Breast epithelium (tissue), 4 donors: ENCODE results near the gene BBS9. TPM values are rescaled to one million over a fixed set of nuclear protein-coding genes. Genes with fewer than 3 reads are reported as not detected.

Experiments
- DNase-seq, 2 donors: peaks; one replicate each; pipeline ENCODE4 v3.0.0-alpha.2; 2019; ENCODE audit warnings: low spot score in 2 of 2
- H3K27ac ChIP-seq, 2 donors: fragments of 200-600 bp; sonication (generic) in 1 of 2; one replicate each; pipeline ENCODE4 v1.5.1; 2016 to 2019; ENCODE audit warnings: mild to moderate bottlenecking in 1 of 2
- H3K27me3 ChIP-seq, 2 donors: fragments of 200-600 bp; sonication (generic) in 1 of 2; one replicate each; pipeline versions ENCODE4 v1.5.1 to v1.6.0; 2017 to 2019; ENCODE audit warnings: control low read depth in 1 of 2, mild to moderate bottlenecking in 1 of 2
- H3K36me3 ChIP-seq: fragments of 200-600 bp; one replicate; pipeline ENCODE4 v1.5.1; 2019
- H3K4me1 ChIP-seq, 2 donors: fragments of 200-600 bp; sonication (generic); one replicate each; pipeline ENCODE4 v1.5.1; 2016 to 2019; ENCODE audit warnings: control low read depth in 1 of 2
- H3K4me3 ChIP-seq, 3 donors: fragments of 200-600 bp; sonication (generic); 1 replicate in 2 of 3; 2 replicates in 1 of 3; pipeline ENCODE4 v1.5.1; 2016 to 2019; ENCODE audit warnings: mild to moderate bottlenecking in 3 of 3, moderate library complexity in 2 of 3
- H3K9me3 ChIP-seq, 2 donors: fragments of 200-600 bp; sonication (generic) in 1 of 2; one replicate each; pipeline ENCODE4 v1.5.1; 2016 to 2019; ENCODE audit warnings: control low read depth in 1 of 2
- POLR2A ChIP-seq: fragments of 450-650 bp; IDR thresholded peaks from one replicate; pipeline ENCODE4 v1.6.1; 2016; ENCODE audit warnings: antibody characterized with exemption, mild to moderate bottlenecking, moderate library complexity
- POLR2AphosphoS5 ChIP-seq, 3 donors: sonication (generic); formaldehyde crosslinking; IDR thresholded peaks; one replicate each; pipeline ENCODE4 v1.6.1; 2017; ENCODE audit warnings: antibody characterized with exemption in 3 of 3
- intact Hi-C: fragments of 100-400 bp; cut with DNase I; formaldehyde crosslinking; loops from one replicate; pipeline ENCODE4 v1.15.1; 2023; ENCODE audit warnings: low total_unique reads
- total RNA-seq, 3 donors: library from RNA; depleted of rRNA; stranded (reverse); fragments of >200 nt; gene quantifications; one replicate each; pipeline ENCODE4 v1.1.0, GENCODE V29; 2016
- TF ChIP-seq, protein P1 (sequence below), 3 donors: fragments of 450-650 bp; IDR thresholded peaks; one replicate each; pipeline ENCODE4 v1.5.1; 2016 to 2017; ENCODE audit warnings: antibody characterized with exemption in 3 of 3, mild to moderate bottlenecking in 3 of 3, moderate library complexity in 3 of 3

The BBS9 gene
- total RNA-seq, 3 donors from 2014 or later, result 27.4 to 49.5 (median 43.6) TPM

DNA sequence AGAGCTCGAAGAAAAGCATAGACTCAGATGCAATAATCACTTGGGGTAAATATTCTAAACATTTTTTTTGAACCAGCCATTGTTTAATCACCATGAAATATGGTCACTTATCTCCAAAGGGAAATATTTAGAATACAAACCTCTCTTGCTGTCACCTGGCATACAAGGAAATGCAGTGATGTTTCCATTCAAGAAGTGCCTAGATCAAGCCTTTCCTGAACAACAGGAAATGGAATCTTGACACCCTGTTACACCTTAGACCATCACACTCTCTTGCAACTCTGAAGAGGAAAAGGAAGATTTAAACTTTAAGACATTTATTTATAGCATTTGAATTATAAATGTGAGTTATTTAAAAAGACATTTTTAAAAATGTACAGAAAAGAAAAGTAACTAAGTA, 512.9 kb downstream of the BBS9 start:
- TF ChIP-seq POLR2AphosphoS5 (IDR thresholded peaks at IDR 0.05) (no peak), POLR2A (no peak)
- TF ChIP-seq, protein P1, sequence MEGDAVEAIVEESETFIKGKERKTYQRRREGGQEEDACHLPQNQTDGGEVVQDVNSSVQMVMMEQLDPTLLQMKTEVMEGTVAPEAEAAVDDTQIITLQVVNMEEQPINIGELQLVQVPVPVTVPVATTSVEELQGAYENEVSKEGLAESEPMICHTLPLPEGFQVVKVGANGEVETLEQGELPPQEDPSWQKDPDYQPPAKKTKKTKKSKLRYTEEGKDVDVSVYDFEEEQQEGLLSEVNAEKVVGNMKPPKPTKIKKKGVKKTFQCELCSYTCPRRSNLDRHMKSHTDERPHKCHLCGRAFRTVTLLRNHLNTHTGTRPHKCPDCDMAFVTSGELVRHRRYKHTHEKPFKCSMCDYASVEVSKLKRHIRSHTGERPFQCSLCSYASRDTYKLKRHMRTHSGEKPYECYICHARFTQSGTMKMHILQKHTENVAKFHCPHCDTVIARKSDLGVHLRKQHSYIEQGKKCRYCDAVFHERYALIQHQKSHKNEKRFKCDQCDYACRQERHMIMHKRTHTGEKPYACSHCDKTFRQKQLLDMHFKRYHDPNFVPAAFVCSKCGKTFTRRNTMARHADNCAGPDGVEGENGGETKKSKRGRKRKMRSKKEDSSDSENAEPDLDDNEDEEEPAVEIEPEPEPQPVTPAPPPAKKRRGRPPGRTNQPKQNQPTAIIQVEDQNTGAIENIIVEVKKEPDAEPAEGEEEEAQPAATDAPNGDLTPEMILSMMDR (IDR thresholded peaks at IDR 0.05), result no peak
- Histone ChIP-seq H3K4me1 (no peaks in the 10 kb centered on the region), H3K36me3 (no peaks in the 10 kb centered on the region), H3K27ac (no peak overlapping the region), H3K9me3 (no peaks in the 10 kb centered on the region), H3K4me3 (no peak overlapping the region), H3K27me3 (no peaks in the 10 kb centered on the region)
- no peak for DNase-seq
- intact Hi-C loops, result no loop called here

DNA sequence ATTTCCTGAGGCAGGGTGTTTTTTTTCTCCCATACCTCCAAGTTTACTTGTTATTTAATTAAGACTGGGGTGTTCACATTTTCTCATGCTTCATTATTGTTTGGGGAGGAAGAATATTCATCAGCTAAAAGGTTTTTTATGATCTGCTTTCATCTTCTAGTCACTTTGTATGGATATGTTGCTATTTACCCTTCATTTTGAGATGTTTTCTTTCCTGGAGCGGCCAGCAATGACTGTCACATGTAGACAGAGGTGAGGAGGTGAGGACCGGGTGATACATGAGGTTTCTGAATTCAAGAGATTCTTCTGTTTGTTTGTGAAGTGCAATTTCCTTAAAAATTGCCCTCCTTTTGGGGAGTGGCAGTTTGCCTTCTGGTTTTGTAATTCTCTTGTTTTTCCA, 514.2 kb downstream of the BBS9 start:
- no peaks in the 10 kb centered on the region for H3K4me1 ChIP-seq
- DNase-seq, result no peak
- H3K9me3 ChIP-seq, result no peaks in the 10 kb centered on the region
- no peaks in the 10 kb centered on the region for H3K36me3 ChIP-seq
- intact Hi-C loops, result no loop called here
- H3K27me3 ChIP-seq, result no peaks in the 10 kb centered on the region
- TF ChIP-seq, protein P1 (IDR thresholded peaks at IDR 0.05), result no peak
- TF ChIP-seq POLR2AphosphoS5 (IDR thresholded peaks at IDR 0.05) (no peak), POLR2A (no peak)
- no peak overlapping the region for H3K27ac ChIP-seq
- H3K4me3 ChIP-seq, result no peak overlapping the region

DNA sequence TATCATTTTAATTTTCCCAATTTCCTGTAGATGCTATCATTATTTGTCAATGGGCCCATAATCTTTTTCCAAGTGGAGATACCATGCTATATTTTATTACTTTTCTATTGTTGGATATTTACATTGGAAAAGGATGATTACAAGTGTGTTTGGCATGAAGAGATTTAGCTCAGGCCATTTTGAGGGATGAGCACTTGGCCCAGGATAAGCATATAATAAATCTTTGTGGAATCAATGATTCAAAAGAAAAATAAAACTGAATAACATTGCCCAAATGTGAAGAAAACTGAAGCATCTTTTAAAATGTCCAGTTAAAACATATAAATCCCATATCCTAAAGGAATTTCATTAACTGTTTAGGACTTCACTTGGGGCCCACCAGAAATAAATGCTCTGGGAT, 515.1 kb downstream of the BBS9 start:
- no peaks in the 10 kb centered on the region for H3K9me3 ChIP-seq
- no peaks in the 10 kb centered on the region for H3K36me3 ChIP-seq
- H3K4me3 ChIP-seq, result no peak overlapping the region
- no peaks in the 10 kb centered on the region for H3K27me3 ChIP-seq
- no peak for DNase-seq
- H3K4me1 ChIP-seq, result no peaks in the 10 kb centered on the region
- H3K27ac ChIP-seq, result no peak overlapping the region
- TF ChIP-seq POLR2A (no peak), POLR2AphosphoS5 (IDR thresholded peaks at IDR 0.05) (no peak)
- TF ChIP-seq, protein P1 (IDR thresholded peaks at IDR 0.05), result no peak
- intact Hi-C loops, result no loop called here

DNA sequence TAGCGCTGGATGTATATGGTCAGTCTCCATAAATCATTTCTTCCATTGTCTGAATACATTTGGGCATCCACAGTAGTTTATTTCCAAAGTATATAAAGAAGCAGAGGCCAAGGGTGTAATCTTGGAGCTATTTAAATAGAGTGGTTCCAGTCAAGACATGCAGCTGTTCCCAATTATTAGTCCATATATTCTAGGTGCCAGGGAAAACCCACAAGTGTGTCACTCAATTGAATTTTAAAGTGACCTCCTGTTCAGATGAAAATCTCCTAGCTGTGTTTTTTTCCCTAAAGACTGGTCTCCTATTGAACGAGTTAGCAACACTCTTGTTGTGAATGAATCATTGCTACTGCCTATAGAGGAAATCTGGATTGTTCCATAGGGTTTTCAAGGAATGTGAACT, 515.7 kb downstream of the BBS9 start:
- TF ChIP-seq POLR2A, result no peak

DNA sequence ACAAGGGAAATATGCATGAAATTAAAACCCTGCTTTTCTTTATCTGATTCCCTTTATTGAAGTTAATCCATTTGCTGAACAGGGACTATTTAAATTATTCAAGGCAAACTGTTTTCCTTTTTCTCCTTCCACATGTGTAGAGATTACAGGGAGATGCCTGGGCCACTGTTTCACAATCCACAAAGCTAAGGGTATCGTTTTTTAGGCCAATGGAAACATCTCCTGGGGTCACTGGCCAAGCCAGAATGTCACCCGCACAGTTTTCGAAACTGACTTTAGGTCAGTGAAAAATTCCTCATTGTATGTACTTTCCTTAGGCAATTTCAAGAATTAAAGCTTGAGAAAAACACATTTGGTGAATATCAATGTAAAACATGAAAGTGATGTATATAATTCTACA, 516.8 kb downstream of the BBS9 start:
- Histone ChIP-seq H3K4me3 (no peak overlapping the region), H3K4me1 (no peaks in the 10 kb centered on the region), H3K9me3 (no peaks in the 10 kb centered on the region), H3K27me3 (no peaks in the 10 kb centered on the region), H3K27ac (no peak overlapping the region), H3K36me3 (no peaks in the 10 kb centered on the region)
- no peak for DNase-seq
- intact Hi-C loops, result no loop called here
- TF ChIP-seq POLR2AphosphoS5 (IDR thresholded peaks at IDR 0.05), result no peak
- TF ChIP-seq, protein P1 (IDR thresholded peaks at IDR 0.05), result no peak
- TF ChIP-seq POLR2A, result no peak

More for the DNA sequence above, 515.7 kb downstream of the BBS9 start:
- no peaks in the 10 kb centered on the region for H3K36me3 ChIP-seq
- H3K9me3 ChIP-seq, result no peaks in the 10 kb centered on the region
- DNase-seq, result no peak
- H3K4me3 ChIP-seq, result no peak overlapping the region
- intact Hi-C loops, result no loop called here
- H3K4me1 ChIP-seq, result no peaks in the 10 kb centered on the region
- no peak overlapping the region for H3K27ac ChIP-seq
- no peaks in the 10 kb centered on the region for H3K27me3 ChIP-seq

DNA sequence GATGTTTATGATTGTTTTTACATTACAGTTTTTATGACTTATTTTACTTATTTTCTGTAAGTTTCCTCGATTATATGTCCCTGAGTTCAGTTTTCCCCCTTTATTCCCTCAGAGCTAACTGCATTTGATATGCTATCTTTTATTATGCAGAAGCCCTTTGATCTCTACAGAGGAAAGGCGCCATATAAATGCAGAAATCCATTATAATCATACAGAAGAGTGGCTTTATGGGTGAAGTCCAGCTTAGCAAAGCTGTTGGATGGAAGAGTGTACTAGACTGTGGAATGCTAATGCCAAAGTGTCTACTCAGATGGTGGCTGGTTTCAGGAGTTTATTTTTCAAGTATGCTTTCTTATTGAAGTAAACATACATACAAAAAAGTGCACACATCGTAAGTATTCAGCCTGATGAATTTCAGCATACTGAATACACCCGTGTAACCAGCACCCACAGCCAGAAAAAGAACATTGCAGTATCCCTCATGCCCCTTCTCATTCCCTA, 517.6 kb downstream of the BBS9 start:
- no peak overlapping the region for H3K4me3 ChIP-seq
- H3K36me3 ChIP-seq, result no peaks in the 10 kb centered on the region
- H3K4me1 ChIP-seq, result no peaks in the 10 kb centered on the region
- no peaks in the 10 kb centered on the region for H3K27me3 ChIP-seq
- intact Hi-C loops, result no loop called here
- no peak overlapping the region for H3K27ac ChIP-seq
- DNase-seq, result no peak
- TF ChIP-seq POLR2AphosphoS5 (IDR thresholded peaks at IDR 0.05), result no peak
- TF ChIP-seq POLR2A, result no peak
- TF ChIP-seq, protein P1 (IDR thresholded peaks at IDR 0.05), result no peak
- H3K9me3 ChIP-seq, result no peaks in the 10 kb centered on the region
